T-helper 1 cell treated with Interleukin-12 subunit alpha and Interleukin-12 subunit beta and Interleukin-4 antibody, amounts not matched to agents 30 ng/mL and 1 ng/mL, for 36 hours (primary cell): ENCODE results near the gene TNFRSF11A. TPM values are rescaled to one million over a fixed set of nuclear protein-coding genes. Genes with fewer than 3 reads are reported as not detected.

Experiments
- intact Hi-C: fragments of 100-400 bp; cut with micrococcal nuclease; formaldehyde crosslinking; loops from one replicate; pipeline ENCODE4 v1.15.1; 2024
- total RNA-seq: library from RNA; stranded (reverse); gene quantifications from 2 replicates; pipeline ENCODE4 v1.2.3, GENCODE V29; 2022

TNFRSF11A gene
- total RNA-seq, 1 donor from 2014 or later: 25.8 TPM

GRCh38 chr18:62341473-62341872 is 16.4 kb downstream of the TNFRSF11A start:
- intact Hi-C loops: no loop called here

- intact Hi-C loops: no loop called here
These were observed 17.8 kb downstream of the TNFRSF11A start for GRCh38 chr18:62342884-62343283.

GRCh38 chr18:62343316-62343715 is 18.2 kb downstream of the TNFRSF11A start:
- intact Hi-C loops: no loop called here

GRCh38 chr18:62345909-62346308 is 20.8 kb downstream of the TNFRSF11A start:
- intact Hi-C loops: loop anchor here (2.0 kb wide), 1 partner anchor 19 kb away; no protein-coding TSS in a partner anchor

- intact Hi-C loops: loop anchor here (2.0 kb wide), 1 partner anchor 20 kb away; no protein-coding TSS in a partner anchor
These were observed 21.4 kb downstream of the TNFRSF11A start for GRCh38 chr18:62346333-62347088.

- intact Hi-C loops: loop anchor here (2.0 kb wide), 1 partner anchor 20 kb away; no protein-coding TSS in a partner anchor
These were observed 22.0 kb downstream of the TNFRSF11A start for GRCh38 chr18:62347089-62347506.

- intact Hi-C loops: no loop called here
These were observed 23.4 kb downstream of the TNFRSF11A start for GRCh38 chr18:62348474-62348873.

- intact Hi-C loops: no loop called here
These were observed 28.1 kb downstream of the TNFRSF11A start for GRCh38 chr18:62353170-62353569.

GRCh38 chr18:62354151-62354550 is 29.0 kb downstream of the TNFRSF11A start:
- intact Hi-C loops: no loop called here

- intact Hi-C loops: no loop called here
These were observed 32.1 kb downstream of the TNFRSF11A start for GRCh38 chr18:62357079-62357719.

- intact Hi-C loops: no loop called here
These were observed 35.7 kb downstream of the TNFRSF11A start for GRCh38 chr18:62360805-62361204.

- intact Hi-C loops: no loop called here
These were observed 36.2 kb downstream of the TNFRSF11A start for GRCh38 chr18:62361288-62361687.

- intact Hi-C loops: loop anchor here (1.0 kb wide), 1 partner anchor 220 kb away; no protein-coding TSS in a partner anchor
These were observed 39.4 kb downstream of the TNFRSF11A start for GRCh38 chr18:62364558-62364957.

- intact Hi-C loops: no loop called here
These were observed 40.3 kb downstream of the TNFRSF11A start for GRCh38 chr18:62365420-62365819.

- intact Hi-C loops: no loop called here
These were observed 41.9 kb downstream of the TNFRSF11A start for GRCh38 chr18:62366992-62367391.

- intact Hi-C loops: loop anchor here (1.0 to 2.0 kb wide), 3 partner anchors 43 to 155 kb away; partner anchors contain the start of genes TNFRSF11A and ZCCHC2
These were observed 43.0 kb downstream of the TNFRSF11A start for GRCh38 chr18:62368100-62368499.

- intact Hi-C loops: loop anchor here (2.0 kb wide), 1 partner anchor 154 kb away; the partner anchor contains the start of gene ZCCHC2
These were observed 44.1 kb downstream of the TNFRSF11A start for GRCh38 chr18:62369129-62369644.

GRCh38 chr18:62370366-62370765 is 45.3 kb downstream of the TNFRSF11A start:
- intact Hi-C loops: loop anchor here (1.0 kb wide), 1 partner anchor 26 kb away; no protein-coding TSS in a partner anchor

GRCh38 chr18:62371436-62371835 is 46.3 kb downstream of the TNFRSF11A start:
- intact Hi-C loops: no loop called here

- intact Hi-C loops: no loop called here
These were observed 47.0 kb downstream of the TNFRSF11A start for GRCh38 chr18:62372156-62372555.

- intact Hi-C loops: no loop called here
These were observed 47.8 kb downstream of the TNFRSF11A start for GRCh38 chr18:62372882-62373281.

GRCh38 chr18:62374410-62374965 is 49.4 kb downstream of the TNFRSF11A start:
- intact Hi-C loops: no loop called here
